Hematopoietic multipotent progenitor cell treated with erythropoietin and hydrocortisone succinate and interleukin-3 and kit ligand, for 15 days (in vitro differentiated cells): ENCODE data around the gene LGI4.

Source experiments
- DNase-seq: peaks from one replicate; pipeline ENCODE4 v3.0.0-alpha.2; 2015; ENCODE audit warnings: low spot score

The LGI4 gene

DNA sequence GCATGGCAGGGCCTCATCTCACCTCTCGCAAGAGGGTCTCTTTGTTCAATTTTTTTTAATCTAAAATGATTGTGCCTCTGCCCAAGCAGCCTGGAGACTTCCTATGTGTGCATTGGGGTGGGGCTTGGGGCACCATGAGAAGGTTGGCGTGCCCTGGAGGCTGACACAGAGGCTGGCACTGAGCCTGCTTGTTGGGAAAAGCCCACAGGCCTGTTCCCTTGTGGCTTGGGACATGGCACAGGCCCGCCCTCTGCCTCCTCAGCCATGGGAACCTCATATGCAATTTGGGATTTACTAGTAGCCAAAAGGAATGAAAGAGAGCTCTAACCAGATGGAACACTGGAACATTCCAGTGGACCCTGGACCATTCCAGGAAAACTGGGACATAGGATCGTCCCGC is 11.3 kb downstream of the LGI4 start:
- peak; percentile 20 for DNase-seq

DNA sequence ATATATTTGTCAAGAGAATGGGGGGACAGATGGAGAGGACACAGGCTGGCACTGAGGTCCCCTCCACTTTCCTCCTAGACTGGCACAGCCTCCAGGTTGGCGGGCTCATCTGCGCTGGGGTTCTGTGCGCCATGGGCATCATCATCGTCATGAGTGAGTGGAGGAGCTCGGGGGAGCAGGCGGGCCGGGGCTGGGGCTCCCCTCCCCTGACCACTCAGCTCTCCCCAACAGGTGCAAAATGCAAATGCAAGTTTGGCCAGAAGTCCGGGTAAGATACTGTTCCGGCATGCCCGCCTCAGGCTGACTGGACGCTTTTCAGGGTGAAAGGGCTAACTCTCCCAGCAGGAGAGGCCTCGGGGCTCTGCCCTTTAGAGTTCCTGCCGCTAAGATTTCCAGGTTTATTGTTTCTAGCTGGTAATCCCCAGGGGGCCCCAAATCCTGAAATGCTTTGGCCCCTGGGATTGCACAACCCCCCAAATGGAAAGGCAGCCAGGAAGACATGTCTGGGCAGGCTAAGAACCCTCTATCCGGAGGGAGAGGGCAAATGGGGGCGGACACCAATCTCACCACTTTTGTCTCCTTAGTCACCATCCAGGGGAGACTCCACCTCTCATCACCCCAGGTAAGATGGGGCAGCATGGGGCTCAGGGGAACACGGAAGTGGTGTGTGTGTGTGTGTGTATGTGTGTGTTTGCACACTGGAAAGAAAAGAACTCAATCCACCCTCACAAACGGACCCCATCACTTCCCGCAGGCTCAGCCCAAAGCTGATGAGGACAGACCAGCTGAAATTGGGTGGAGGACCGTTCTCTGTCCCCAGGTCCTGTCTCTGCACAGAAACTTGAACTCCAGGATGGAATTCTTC is 11.9 kb downstream of the LGI4 start:
- no peak for DNase-seq

DNA sequence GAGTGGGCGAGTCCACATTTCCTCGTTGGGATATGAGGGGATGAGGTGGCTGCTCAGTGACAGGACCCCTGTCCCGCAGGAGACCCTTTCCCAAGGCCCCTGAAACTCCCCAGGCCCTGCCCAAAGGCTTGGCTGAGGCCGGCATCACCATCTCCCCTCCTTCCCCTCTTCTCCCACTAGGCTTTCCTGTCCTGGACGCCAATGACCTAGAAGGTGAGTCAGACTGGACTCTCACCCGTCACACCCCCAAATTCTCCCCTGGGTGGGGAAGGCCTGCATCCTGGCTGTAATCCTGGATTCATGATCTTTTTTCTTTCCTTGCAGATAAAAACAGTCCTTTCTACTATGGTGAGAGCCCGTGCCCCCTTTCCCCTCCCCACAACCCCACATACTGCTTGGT is 14.0 kb downstream of the LGI4 start:
- no peak for DNase-seq

DNA sequence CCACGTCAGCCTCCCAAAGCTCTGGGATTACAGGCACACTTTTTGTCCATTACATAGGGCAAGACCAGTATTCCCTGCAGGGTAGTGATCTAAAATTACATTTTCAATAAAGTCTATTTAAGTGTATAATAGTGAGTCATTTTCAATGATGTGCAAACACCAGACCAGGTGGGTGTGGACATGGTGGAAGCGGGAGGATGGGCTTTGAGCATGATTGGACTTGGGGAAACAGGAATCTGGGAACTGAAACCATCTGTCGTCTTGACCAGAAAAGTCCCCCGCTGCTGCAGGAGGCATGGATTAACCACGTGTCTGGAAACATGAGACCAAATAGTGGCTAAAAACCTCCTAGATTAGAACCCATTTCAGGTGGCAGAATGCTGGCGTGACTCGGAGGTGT is 14.4 kb downstream of the LGI4 start:
- no peak for DNase-seq

- no peak for DNase-seq
Observed at GRCh38 chr19:35119578-35120155, 15.2 kb downstream of the LGI4 start.

DNA sequence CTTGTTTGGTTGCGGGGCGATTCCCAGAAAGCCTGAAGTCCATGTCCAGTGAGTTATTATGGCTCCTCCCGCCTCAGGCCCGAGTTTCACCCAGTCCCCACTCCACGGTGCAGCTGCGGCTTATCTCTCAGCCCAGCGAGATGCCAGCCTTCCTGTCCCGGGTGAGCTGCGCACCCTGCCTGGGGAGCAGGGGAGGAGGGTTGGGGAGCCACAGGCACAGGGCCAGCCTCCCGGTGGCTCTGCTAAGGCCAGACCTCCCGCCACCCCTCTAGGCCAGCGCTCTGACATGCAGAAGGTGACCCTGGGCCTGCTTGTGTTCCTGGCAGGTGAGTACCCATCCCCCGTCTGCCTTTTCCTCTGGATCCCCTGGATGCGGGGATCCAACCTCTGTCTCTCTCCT is 15.8 kb downstream of the LGI4 start:
- peak; percentile 55 for DNase-seq

- peak; percentile 33 for DNase-seq
Observed at GRCh38 chr19:35118268-35119020, 16.4 kb downstream of the LGI4 start.

GRCh38 chr19:35117799-35118198 is 17.1 kb downstream of the LGI4 start:
- no peak for DNase-seq

DNA sequence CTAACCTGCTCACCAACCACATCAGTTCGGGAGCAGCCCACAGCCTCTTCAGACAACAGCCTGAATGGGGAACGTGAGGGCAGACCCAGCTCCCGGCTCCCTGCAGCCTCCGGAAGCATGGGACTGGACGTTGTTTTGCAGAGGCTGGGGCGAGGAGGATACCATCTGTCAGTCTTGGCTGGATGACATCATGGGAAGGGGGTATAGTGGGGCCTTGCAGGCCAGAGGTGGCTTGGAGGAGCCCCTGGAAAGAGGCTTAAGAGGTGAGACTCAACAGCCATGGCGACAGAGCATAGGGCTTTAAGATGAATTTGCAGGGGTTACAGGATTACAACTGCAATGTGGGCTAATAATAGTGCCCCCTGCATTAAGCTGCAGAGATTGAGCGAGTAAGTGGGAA is 17.7 kb downstream of the LGI4 start:
- no peak for DNase-seq

GRCh38 chr19:35116072-35116801 is 18.6 kb downstream of the LGI4 start:
- DNase-seq: no peak

DNA sequence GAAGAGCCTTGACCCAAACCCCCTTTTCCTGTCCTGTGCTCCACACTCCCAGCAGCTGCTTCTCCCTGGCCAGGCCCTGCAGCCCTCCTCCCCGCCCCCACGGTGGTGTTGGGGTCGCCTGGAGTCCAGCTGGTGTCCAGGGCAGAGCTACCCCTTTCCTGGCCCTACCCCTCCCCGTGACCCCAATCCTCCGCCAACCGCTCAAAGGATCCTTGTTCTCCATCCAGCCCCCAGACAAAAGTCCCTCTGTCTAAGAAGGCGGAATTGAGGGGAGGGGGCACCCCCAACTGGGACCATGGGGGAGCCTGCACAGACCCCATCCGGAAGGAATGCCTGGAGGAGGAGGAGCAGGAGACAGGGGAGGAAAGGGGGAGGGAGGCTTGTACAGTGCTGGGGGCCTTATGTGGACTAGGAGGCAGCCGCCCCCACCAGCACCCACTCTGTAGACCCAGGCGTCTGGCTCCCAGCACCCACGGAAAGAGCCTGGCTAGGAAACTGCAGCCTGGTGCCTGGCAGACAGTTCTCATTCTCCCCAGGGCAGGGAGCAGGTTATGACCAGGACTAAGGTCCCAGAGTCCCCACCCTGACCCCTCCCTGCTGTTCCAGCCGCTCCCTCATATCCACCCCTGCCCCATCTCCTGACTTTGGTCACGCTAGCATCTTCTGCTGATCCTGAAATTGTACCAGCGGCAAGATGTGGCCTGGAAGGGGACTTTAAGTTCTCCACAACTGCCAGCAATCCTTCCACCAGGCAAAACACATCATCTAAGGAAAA is 19.5 kb downstream of the LGI4 start, which contains the start of gene FXYD3:
Gene FXYD3, plus strand, starts transcription at position 647 of the 775 bp plus-strand sequence. CDS start 3,554 bp downstream, outside the sequence.
- no peak for DNase-seq

- DNase-seq: peak; percentile 66
Observed at GRCh38 chr19:35114353-35115176, 20.3 kb downstream of the LGI4 start.

GRCh38 chr19:35112995-35113688 is 21.7 kb downstream of the LGI4 start:
- DNase-seq: no peak

- DNase-seq: no peak
Observed at GRCh38 chr19:35110974-35111373, 23.9 kb downstream of the LGI4 start.

GRCh38 chr19:35109395-35110112 is 25.3 kb downstream of the LGI4 start:
- DNase-seq: no peak

- no peak for DNase-seq
Observed at GRCh38 chr19:35108730-35109129, 26.1 kb downstream of the LGI4 start.

DNA sequence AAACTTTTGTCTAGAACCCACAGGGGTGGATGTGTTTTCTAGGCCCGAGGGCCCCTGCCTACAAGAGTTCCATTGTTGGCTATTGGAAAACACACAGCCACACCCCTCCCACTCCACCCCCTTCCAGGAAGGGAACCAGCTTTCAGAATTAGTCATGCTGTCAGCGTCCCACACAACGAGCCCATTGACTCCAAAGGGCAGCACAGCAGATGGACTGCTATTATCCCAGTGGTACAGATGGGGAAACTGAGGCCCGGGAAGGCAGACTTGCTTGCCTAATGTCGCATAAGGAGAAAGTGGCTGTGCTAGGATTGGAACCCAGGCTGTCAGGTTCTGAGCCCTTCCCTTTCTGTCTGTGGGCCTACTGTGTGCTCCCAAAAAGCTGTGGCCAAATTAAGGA is 27.3 kb downstream of the LGI4 start:
- no peak for DNase-seq

DNA sequence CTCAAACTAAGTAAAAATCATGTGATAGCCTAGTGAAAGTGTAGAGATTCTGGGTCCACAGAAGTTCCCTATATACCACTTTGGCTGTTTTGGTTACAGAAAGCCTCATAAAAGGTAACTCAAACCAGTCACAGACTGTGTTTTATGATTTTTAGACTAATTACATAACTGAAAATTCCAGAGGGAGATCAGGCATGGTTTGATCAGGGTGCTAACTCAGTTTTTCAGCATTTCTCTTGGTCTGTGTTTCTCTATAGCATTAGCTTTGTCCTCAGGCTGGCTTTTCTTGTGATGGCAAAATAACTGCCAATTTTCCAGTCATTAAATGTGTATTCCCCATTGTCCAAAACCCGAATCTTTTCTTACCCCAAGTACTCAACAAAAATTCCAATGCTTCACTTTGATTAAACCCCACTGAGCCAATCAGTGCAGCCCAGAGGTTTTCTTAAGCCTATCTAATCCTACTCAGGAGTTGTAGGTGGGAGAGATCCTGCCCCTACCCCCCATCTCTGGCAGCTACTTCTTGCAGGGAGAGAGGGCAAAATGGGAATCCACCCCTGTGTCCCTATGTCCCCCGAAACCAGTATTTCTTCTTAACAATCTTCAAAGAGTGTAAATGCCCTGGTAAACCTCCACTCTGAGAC is 27.8 kb downstream of the LGI4 start:
- DNase-seq: no peak

DNA sequence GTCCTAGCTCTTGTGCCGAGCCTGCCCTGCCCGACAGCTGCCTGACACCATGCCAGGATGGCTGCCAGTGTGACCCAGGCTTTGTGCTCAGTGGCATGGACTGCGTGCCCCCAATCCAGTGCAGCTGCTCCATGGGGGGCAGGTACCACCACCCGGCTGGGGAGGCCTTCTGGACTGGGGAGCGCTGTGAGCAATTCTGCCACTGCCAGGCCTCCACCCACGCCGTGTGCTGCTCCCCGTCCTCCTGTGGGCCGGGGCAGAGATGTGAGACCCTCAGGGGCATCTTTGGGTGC is 28.6 kb downstream of the LGI4 start:
- no peak for DNase-seq
